Hair follicular keratinocyte (primary cell): ENCODE measurements around the gene LSM4. TPM values are rescaled to one million over a fixed set of nuclear protein-coding genes. Genes with fewer than 3 reads are reported as not detected.

Source experiments
- total RNA-seq: library from RNA; depleted of rRNA; stranded (reverse); fragments of >200 nt; gene quantifications from 2 replicates; pipeline ENCODE4 v1.2.3, GENCODE V29; 2015

Gene LSM4
- total RNA-seq, result 465 and 615 TPM in 2 replicates

DNA sequence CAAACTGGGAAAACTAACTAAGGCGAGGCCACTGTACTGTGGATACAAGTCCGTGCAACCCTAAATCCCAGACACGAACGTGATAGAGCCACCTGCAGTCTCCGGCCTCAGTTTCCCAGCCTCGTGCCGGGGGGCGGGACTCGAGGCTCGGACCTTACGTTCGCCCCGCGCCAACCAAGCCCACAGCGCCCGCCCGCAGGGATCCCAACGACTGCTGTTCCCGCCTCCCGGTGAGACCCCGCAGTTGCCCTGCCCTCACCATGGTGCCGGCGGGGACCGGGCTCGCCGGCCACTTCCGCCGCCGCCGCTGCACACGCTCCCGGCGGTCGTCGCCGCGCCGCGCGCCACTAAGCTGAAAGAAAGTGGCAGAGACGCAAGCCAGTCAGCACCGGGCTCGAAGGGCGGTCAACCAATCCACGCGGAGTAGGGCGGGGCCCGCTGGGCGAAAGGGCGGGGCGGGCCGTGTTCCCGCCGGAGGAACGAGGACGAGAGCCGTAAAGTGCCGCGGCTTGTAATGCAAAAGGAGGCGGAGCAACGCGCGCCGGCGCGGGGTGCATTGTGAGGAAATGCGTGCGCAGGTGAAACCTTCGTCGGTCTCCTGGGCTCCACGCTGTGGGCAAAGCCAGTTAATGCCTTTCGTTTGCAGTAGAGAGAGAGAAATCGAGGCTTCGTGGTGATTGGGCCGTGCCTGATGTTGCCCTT lies at the start of gene LSM4:
LSM4 (minus strand) TSS at position 318 of the 702 bp plus-strand sequence; CDS start at position 262, 56 bp downstream.

DNA sequence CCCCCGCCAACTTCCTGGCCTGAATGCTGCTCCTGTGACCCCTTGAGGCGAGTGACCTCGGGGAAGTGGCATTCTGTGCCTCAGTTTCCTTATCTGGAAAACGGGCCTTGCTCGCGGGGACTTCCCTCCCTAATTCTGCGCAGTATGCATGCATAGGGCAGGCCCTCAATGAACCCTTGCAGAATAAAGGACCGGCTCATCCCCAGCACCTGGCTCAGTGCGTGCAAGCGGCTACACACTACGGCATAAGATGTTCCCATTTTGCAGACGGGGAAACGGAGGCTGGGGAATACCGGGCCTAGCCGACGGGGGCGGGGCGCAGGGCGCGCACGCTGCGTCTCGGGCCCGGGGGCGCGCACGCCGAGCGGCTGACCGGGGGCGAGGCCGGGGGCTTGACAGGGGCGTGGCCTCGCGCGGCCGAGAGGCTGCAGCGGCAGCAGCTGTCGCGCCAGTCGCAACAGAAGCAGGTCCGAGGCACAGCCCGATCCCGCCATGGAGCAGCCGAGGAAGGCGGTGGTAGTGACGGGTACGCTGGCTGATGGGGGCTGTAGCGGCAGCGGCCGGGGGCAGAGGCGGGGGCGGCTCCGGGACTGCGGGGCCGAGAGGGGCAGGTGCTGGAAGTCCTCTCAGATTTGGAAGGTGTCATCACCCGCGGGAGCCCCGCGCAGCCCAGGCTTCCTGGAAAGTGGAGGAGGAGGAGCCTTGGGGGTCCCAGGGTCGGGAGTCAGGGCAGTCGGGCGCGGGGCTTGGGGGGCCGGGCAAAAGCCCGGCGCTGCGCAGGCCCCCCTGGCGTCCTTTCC lies 17.5 kb upstream of the LSM4 start, which contains the start of gene PGPEP1:
PGPEP1 (plus strand) TSS at position 409 of the 800 bp plus-strand sequence; CDS start at position 493, 84 bp downstream.

DNA sequence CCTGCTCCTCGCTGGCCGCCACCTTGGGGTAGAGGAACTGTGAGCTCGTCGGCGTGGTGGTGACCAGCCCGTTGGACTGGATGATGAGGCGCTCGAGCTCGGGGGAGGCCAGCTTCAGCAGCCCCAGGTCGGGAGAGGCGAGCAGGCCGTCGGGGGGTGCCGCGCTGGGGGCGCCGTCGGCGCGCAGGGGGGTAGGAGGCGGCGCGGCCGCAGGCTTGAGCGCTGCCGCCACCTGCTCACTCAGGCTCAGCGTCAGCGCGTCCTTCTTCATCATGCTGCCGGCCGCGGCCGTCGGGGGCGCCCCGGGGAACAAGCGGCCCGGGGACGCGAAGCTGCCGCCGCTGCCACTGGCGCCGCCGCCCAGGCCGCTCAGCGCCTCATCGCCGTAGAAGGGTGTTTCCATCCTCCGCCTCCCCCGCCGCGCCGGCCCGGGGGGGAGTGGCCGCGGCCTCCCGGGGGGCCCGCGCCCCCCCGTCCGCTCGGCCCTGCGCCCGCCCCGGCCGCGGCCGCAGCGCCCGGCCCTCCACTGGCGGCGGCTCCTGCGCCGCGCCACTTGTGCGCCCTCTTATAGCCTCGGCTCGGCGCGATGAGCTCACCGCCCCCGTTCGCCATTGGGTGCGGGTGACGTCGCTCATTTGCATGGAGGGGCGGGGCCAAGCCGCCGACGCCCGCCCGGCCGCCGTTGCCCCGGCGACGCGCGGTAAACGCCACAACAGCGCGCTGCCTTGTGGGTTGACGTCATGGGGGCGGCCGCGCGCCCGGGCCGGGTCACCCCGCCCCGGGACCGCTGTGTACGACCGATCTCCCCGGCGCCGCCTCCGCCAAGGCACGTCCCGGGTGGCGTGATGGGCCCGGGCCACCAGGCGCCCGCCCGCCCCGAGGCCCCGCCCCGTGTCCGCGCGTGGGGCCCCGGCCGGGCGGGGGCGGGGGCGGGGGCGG lies 41.5 kb downstream of the LSM4 start, which contains the start of gene JUND:
JUND (minus strand) TSS at position 541 of the 939 bp plus-strand sequence; CDS start at position 403, 138 bp downstream.

DNA sequence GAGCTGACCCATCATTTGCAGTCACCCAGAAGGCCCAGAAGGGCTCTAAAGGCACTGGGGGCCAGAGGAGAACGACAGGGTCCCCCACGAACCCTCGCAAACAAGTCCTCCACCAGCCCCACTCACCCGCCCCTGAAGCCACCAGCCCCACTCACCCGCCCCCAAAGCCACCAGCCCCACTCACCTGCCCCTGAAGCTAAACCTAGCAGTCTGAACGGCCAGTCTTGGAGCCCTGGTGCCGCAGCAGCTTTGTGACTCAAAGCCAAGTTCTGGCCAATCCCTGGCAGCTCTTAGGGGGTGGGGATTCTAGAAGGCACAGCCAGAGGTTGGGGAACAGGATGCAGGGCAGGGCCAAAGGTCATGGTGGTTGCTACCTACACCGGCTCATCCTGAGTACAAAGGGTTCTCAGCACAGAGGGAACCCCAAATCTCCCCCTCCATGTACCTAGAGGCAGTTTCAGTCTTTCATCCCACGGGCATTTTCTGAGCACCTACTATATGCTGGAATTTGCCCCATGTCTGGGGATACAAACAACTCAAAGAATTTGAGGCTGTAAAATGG lies 48.6 kb downstream of the LSM4 start, which contains the start of gene IQCN:
IQCN (minus strand) TSS at position 234 of the 562 bp plus-strand sequence. CDS start 4,974 bp downstream, outside the sequence.

Other genes starting within 250 kb of the LSM4 start
- gene IL12RB1, start 236.1 kb downstream of the LSM4 start, total RNA-seq, result not detected in 2 replicates
- gene MAST3, start 225.3 kb downstream of the LSM4 start, total RNA-seq, result 2.4 and 3.3 TPM in 2 replicates
- gene PIK3R2, start 169.9 kb downstream of the LSM4 start, total RNA-seq, result 13.4 and 14.3 TPM in 2 replicates
- gene IFI30, start 149.3 kb downstream of the LSM4 start, total RNA-seq, result 22.6 and 27.0 TPM in 2 replicates
- 77.5 and 113 TPM in 2 replicates for gene MPV17L2, start 129.9 kb downstream of the LSM4 start, total RNA-seq
- 0.19 and 0.23 TPM in 2 replicates for gene RAB3A, start 119.0 kb downstream of the LSM4 start, total RNA-seq
- gene PDE4C, start 96.6 kb downstream of the LSM4 start, total RNA-seq, result not detected in 2 replicates
- under 0.01 TPM in 1 of 2 replicates, not detected in the other for gene IQCN, start 48.6 kb downstream of the LSM4 start, total RNA-seq
- gene JUND, start 41.5 kb downstream of the LSM4 start, total RNA-seq, result 108 and 149 TPM in 2 replicates
- 5.2 and 5.6 TPM in 2 replicates for gene PGPEP1, start 17.5 kb upstream of the LSM4 start, total RNA-seq
- gene GDF15, start 63.1 kb upstream of the LSM4 start, total RNA-seq, result 2.2 and 30.3 TPM in 2 replicates
- gene LRRC25, start 74.5 kb upstream of the LSM4 start, total RNA-seq, result not detected in 2 replicates
- gene SSBP4, start 96.3 kb upstream of the LSM4 start, total RNA-seq, result 65.4 and 73.2 TPM in 2 replicates
- gene ISYNA1, start 115.1 kb upstream of the LSM4 start, total RNA-seq, result 14.0 and 15.5 TPM in 2 replicates
- gene ELL, start 199.0 kb upstream of the LSM4 start, total RNA-seq, result 16.2 and 20.6 TPM in 2 replicates
- 300 and 360 TPM in 2 replicates for gene FKBP8, start 220.5 kb upstream of the LSM4 start, total RNA-seq
- 176 and 181 TPM in 2 replicates for gene KXD1, start 234.8 kb upstream of the LSM4 start, total RNA-seq
- gene UBA52, start 248.8 kb upstream of the LSM4 start, total RNA-seq, result 814 and 912 TPM in 2 replicates